Measurements from ENCODE around the gene ATXN1.

DNA sequence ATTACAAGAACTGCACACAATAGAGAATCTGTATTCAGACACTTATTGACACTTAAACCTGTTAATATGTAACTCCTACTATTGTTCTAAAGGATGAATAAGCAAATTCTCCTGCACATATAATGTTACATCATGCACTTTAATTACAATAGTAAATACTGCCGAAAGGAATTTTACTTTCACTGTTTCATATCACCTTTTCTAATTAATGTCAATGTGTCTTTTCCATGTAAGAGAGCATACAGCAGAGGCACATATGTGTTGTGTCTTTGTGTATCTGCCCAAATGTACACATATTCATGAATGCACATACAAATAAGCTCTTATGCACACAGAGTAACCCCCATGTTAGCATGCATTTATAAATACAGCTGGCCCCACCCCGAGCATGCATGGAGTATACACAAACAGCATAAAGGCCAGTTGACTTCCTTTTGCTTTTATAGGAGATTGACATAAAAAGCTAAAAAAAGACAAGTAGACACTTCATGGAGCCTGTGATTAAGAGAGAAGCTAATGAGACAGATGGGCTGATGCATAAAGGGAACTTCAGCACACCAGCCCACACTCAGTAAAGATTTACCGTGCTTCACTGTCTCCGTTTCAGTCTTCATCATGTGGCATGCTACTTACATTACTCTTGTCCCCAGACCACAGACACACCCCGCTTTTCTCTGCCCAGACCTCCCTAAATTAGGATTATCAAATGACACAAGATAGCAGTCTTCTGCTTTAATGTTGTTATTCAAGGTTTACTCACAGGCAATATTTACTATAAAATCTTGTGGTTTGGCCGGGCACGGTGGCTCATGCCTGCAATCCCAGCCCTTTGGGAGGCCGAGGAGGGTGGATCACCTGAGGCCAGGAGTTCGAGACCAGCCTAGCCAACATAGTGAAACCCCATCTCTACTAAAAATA is 184.6 kb downstream of the ATXN1 start:
- TF ChIP-seq GATA3 (IDR thresholded peaks at IDR 0.05; ENCODE audit: low read depth, low read length) (no peak), GATA2 (IDR thresholded peaks at IDR 0.05; ENCODE audit: low read depth, low read length) (no peak)
